Neural cell (in vitro differentiated cells): ENCODE data around the gene FMN2. TPM values are rescaled to one million over a fixed set of nuclear protein-coding genes. Genes with fewer than 3 reads are reported as not detected.

ENCODE experiments used
- H2AFZ ChIP-seq: fragments of 200-600, 300-800 bp; sonication (generic), shearing (Covaris generic); 2 replicates; pipeline ENCODE4 v1.6.0; 2014; ENCODE audit warnings: low read depth, mild to moderate bottlenecking, antibody characterized with exemption, low read length, moderate library complexity
- H3F3A ChIP-seq: fragments of 200-600 bp; shearing (Covaris generic); 2 replicates; pipeline ENCODE4 v1.6.1; 2016; ENCODE audit warnings: mild to moderate bottlenecking, moderate library complexity, mixed read lengths, antibody characterized with exemption, low read length; ENCODE audit not compliant: insufficient read depth, poor library complexity, severe bottlenecking
- H3K27ac ChIP-seq: fragments of 200-600, 300-800 bp; sonication (generic), shearing (Covaris generic); 2 replicates; pipeline ENCODE4 v1.5.1; 2014; ENCODE audit warnings: mild to moderate bottlenecking, low read length, moderate library complexity
- H3K27me3 ChIP-seq: fragments of 300-800, 200-600 bp; sonication (generic), shearing (Covaris generic); 2 replicates; pipeline ENCODE4 v1.6.0; 2014; ENCODE audit warnings: mild to moderate bottlenecking, low read depth, low read length, moderate library complexity; ENCODE audit not compliant: insufficient read depth
- H3K36me3 ChIP-seq: fragments of 300-800, 200-600 bp; sonication (generic), shearing (Covaris generic); 2 replicates; pipeline ENCODE4 v1.5.1; 2014; ENCODE audit warnings: mild to moderate bottlenecking, antibody characterized with exemption, low read length, moderate library complexity; ENCODE audit not compliant: insufficient read depth
- H3K4me2 ChIP-seq: fragments of 300-800, 200-600 bp; sonication (generic), shearing (Covaris generic); 2 replicates; pipeline ENCODE4 v1.6.0; 2014; ENCODE audit warnings: mild to moderate bottlenecking, low read length
- H3K4me3 ChIP-seq: fragments of 300-800, 200-600 bp; sonication (generic), shearing (Covaris generic); 2 replicates; pipeline ENCODE4 v1.5.1; 2014; ENCODE audit warnings: mild to moderate bottlenecking, low read length, moderate library complexity
- H3K79me2 ChIP-seq: fragments of 200-600 bp; shearing (Covaris generic); replicated peaks from 2 replicates; pipeline ENCODE4 v1.6.0; 2014; ENCODE audit warnings: mild to moderate bottlenecking, low read length, moderate library complexity; ENCODE audit not compliant: insufficient read depth
- H3K9ac ChIP-seq: fragments of 300-800, 200-600 bp; sonication (generic), shearing (Covaris generic); 2 replicates; pipeline ENCODE4 v1.6.1; 2016; ENCODE audit warnings: mild to moderate bottlenecking, low read length, mixed read lengths
- H3K9me2 ChIP-seq: fragments of 200-600 bp; shearing (Covaris generic); 2 replicates; pipeline ENCODE4 v1.6.1; 2016; ENCODE audit warnings: mild to moderate bottlenecking, low read length, mixed read lengths; ENCODE audit not compliant: insufficient read depth
- H3K9me3 ChIP-seq: fragments of 200-600, 300-800 bp; sonication (generic), shearing (Covaris generic); 2 replicates; pipeline ENCODE4 v1.6.1; 2016; ENCODE audit warnings: mild to moderate bottlenecking, mixed run types, low read length, moderate library complexity, mixed read lengths
- H4K20me1 ChIP-seq: fragments of 200-600 bp; shearing (Covaris generic); 2 replicates; pipeline ENCODE4 v1.6.1; 2016; ENCODE audit warnings: mild to moderate bottlenecking, mixed run types; ENCODE audit not compliant: insufficient read depth
- CTCF ChIP-seq: fragments of 450-650 bp; IDR thresholded peaks from 2 replicates; pipeline ENCODE4 v1.5.1; 2014; ENCODE audit warnings: antibody characterized with exemption, mild to moderate bottlenecking, moderate library complexity; ENCODE audit not compliant: poor library complexity, severe bottlenecking
- EP300 ChIP-seq: fragments of 450-650 bp; conservative IDR thresholded peaks from 2 replicates; pipeline ENCODE4 v1.6.1; 2014; ENCODE audit warnings: antibody characterized with exemption, mild to moderate bottlenecking, moderate library complexity; ENCODE audit not compliant: poor library complexity, severe bottlenecking
- EZH2 ChIP-seq: fragments of 200-600, 300-800 bp; shearing (Covaris generic), sonication (generic); IDR thresholded peaks from 2 replicates; pipeline ENCODE4 v1.6.1; 2014; ENCODE audit warnings: antibody characterized with exemption, low read length, borderline replicate concordance, mild to moderate bottlenecking; ENCODE audit not compliant: insufficient read depth, poor library complexity, severe bottlenecking
- MXI1 ChIP-seq: fragments of 450-650 bp; conservative IDR thresholded peaks from 2 replicates; pipeline ENCODE4 v1.6.1; 2014; ENCODE audit warnings: antibody characterized with exemption, mild to moderate bottlenecking; ENCODE audit not compliant: poor library complexity, severe bottlenecking
- POLR2AphosphoS5 ChIP-seq: IDR thresholded peaks from 2 replicates; pipeline ENCODE4 v1.6.1; 2012
- RAD21 ChIP-seq: fragments of 450-650 bp; conservative IDR thresholded peaks from 2 replicates; pipeline ENCODE4 v1.6.1; 2014; ENCODE audit warnings: antibody characterized with exemption, mild to moderate bottlenecking, moderate library complexity
- REST ChIP-seq: IDR thresholded peaks from 2 replicates; pipeline ENCODE4 v1.6.1; 2012; ENCODE audit warnings: borderline replicate concordance
- SMC3 ChIP-seq: fragments of 450-650 bp; conservative IDR thresholded peaks from 2 replicates; pipeline ENCODE4 v1.6.1; 2014; ENCODE audit warnings: antibody characterized with exemption, mild to moderate bottlenecking, moderate library complexity; ENCODE audit not compliant: poor library complexity
- TAF1 ChIP-seq: IDR thresholded peaks from 2 replicates; pipeline ENCODE4 v1.6.1; 2012; ENCODE audit warnings: low read depth
- polyA plus RNA-seq: library from polyadenylated mRNA; depleted of rRNA; stranded (reverse); fragments of >200 nt; gene quantifications from 2 replicates; pipeline ENCODE4 v1.2.3, GENCODE V29; 2014

The FMN2 gene
- polyA plus RNA-seq, 1 donor from 2014 or later: 23.9 TPM

DNA sequence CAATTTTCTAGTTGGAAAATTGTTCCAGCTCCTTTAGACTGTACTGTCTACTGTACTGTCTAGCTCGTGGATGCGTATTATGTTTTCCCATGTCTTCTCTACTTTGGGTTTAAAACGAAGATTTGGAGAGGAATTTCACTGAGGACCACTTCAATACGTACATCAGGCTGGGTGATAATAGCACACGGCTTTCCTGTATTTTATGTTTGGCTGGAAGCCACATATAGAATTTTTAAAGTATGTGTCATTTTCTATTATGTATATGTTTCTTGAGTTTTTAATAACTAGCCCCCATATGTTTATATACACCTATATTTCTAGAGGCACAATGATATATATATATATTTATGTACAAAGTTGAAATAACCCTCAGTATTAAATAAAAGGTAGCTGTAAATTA, 293.9 kb downstream of the FMN2 start:
- no peak overlapping the region for H3K9ac ChIP-seq
- no peak overlapping the region for H3K4me3 ChIP-seq
- no peaks in the 10 kb centered on the region for H3F3A ChIP-seq
- H3K9me2 ChIP-seq: no peaks in the 10 kb centered on the region
- H3K9me3 ChIP-seq: peaks cover 6% of the 10 kb centered on the region
- H3K27me3 ChIP-seq: no peaks in the 10 kb centered on the region
- H3K79me2 ChIP-seq: no peaks in the 10 kb centered on the region
- H3K27ac ChIP-seq: no peak overlapping the region
- TF ChIP-seq TAF1: no peak
- TF ChIP-seq RAD21: no peak
- no peak for TF ChIP-seq EZH2
- no peak for TF ChIP-seq EP300
- no peak for TF ChIP-seq REST
- TF ChIP-seq POLR2AphosphoS5: no peak
- TF ChIP-seq SMC3: no peak
- no peak for TF ChIP-seq CTCF
- no peak for TF ChIP-seq MXI1
- H4K20me1 ChIP-seq: no peaks in the 10 kb centered on the region
- no peak overlapping the region for H3K4me2 ChIP-seq
- H2AFZ ChIP-seq: no peak overlapping the region
- no peaks in the 10 kb centered on the region for H3K36me3 ChIP-seq

- Histone ChIP-seq H3K4me2 (no peak overlapping the region), H3K27ac (no peak overlapping the region), H2AFZ (no peak overlapping the region), H3K36me3 (no peaks in the 10 kb centered on the region), H4K20me1 (no peaks in the 10 kb centered on the region), H3K9me3 (peaks cover 5% of the 10 kb centered on the region), H3K27me3 (no peaks in the 10 kb centered on the region), H3F3A (no peaks in the 10 kb centered on the region), H3K9ac (no peak overlapping the region), H3K4me3 (no peak overlapping the region), H3K9me2 (no peaks in the 10 kb centered on the region), H3K79me2 (no peaks in the 10 kb centered on the region)
- TF ChIP-seq REST (no peak), TAF1 (no peak), RAD21 (no peak), EP300 (no peak), MXI1 (no peak), CTCF (no peak), EZH2 (no peak), SMC3 (no peak), POLR2AphosphoS5 (no peak)
Observed at GRCh38 chr1:240385985-240386978, 294.6 kb downstream of the FMN2 start.
